Activated T-cell treated with anti-CD3 and anti-CD28 coated beads for 48 hours (primary cell): ENCODE measurements around the gene SCARF1.

Experiments used
- DNase-seq: peaks from one replicate; pipeline ENCODE4 v3.0.0-alpha.2; 2020; ENCODE audit warnings: low read depth

Gene SCARF1

DNA sequence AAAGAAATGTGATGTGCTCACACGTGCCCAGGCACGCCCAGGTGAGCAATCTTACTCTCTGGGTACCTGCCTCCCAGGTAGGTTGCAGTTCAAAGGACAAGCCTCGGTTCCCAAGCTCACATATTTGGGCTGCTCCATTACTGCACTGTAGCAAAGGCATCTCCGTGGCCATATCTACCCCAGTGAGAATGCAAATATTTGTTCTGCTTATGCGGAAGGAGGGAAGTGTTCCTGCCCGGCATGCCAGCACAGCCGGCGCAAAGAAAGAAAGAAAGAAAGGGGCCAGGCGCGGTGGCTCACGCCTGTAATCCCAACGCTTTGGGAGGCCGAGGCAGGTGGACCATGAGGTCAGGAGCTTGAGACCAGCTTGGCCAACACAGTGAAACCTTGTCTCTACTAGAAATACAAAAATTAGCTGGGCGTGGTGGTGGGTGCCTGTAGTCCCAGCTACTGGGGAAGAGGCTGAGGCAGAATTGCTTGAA, 47.6 kb downstream of the SCARF1 start:
- no peak for DNase-seq

DNA sequence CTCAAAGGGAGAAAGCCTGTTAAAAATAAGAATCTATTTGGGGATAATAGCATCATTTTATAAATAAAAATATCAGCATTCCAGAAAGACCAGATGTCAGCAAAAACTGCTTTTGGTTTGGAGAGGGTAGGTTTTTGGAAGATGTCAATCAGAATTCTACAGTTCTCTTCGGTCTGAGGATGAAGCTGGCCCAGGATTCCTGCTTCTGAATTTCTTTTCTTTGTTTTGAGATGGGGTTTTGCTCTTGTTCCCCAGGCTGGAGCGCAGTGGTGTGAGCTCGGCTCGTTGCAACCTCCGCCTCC, 52.0 kb downstream of the SCARF1 start:
- DNase-seq = no peak

DNA sequence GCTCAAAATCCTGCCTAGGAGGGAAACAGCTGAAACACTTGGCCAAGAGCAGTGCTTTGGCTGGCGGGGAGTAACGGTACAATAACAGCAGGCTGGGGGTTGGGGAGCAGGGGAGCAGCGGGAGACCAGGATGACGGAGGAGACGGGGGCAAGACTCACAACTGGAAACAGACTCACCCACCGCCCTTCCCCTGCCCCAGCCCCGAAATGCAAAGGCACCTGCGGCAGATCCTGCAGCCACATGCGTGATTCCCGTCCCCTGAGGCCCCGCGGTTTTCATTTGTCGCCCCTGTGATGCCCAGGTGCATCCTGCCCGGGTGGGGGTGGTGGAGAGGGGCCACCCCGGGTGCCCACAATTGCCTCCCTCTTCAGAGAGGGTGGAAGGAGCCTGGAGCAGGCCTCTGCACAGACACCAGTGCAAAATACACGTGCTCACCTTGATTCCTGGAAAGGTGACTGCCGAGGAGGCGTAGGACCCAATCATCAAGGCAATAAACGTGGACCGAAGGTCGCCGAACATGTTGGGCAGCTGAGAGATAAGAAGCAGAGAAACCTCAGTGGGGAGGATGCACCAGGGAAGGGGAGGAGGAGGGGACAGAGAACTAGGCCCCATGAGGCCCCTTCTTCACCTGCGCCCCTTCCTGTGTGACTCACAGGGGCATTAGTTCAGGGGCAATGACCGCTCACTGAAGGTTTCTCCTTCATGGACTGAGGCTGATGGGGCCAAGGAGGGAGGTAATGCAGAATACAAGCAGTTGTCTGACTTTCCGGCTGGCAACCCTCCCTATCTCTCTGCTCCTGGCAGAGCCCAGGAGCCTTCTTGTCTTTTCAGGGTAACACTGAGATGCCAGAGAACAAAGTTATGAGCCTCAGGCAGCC, 52.5 kb downstream of the SCARF1 start:
- DNase-seq = no peak

DNA sequence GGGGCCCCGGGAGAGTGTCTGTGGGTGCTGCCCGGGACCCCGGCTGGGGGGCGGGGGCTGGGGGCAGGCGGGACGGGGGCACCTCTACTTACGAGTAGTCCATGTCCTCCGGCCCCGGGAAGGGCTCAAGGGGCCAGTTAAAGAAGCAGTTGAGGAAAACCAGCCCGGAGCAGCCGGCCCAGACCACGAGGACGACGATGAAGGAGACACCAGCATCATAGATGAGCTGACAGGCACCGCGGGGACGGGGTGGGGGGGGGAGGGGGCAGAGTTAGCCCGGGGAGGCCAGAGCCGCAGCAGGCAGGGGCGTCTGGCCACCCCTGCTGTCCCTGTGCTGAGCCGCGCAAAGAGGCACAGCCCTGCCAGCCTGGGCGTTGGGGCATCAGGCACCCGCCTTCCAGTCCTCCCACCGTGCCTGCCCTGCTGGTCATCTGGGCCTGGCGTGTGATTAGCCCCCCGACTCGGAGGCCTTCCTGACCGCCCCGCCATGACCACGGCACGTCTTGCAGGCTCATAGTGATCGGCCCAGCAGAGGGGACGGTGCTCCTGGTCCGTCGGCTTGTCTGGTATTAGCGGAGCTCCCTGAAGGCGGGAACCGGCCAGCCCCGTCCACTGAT, 54.0 kb downstream of the SCARF1 start:
- DNase-seq = no peak

DNA sequence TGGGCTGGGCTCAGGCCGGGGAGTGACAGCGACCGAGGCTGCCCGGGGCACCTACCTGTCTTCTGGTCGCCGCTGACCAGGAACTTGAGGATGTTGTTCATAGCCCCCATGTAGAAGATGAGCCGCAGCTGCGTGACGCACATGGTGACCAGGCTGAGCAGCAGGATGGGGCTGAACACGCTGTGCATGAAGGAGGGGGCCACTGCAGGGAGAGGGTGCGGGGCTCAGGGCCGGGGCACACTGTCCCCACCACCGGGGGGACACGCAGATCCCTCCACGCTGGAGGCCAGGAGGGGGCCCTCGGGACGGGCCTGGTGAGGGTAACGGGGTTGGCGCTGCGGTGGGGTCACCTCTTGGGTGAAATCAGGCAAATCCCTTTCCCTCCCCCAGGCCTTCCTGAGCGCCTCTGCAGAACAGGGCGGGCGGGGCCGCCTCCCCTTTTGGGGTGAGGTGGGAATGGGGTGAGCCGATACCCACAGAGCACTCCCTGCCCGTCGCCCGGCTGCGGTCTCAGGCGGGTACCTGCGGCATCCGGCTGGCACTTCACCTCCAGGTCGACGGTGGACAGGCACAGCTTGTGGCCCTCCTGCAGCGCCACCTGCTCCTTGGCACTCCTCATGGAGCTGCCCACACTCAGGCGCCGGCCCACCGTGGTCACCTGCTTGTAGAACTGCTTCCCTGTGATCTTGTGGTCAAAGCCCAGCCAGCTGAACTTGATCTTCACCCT, 54.6 kb downstream of the SCARF1 start:
- DNase-seq = no peak

DNA sequence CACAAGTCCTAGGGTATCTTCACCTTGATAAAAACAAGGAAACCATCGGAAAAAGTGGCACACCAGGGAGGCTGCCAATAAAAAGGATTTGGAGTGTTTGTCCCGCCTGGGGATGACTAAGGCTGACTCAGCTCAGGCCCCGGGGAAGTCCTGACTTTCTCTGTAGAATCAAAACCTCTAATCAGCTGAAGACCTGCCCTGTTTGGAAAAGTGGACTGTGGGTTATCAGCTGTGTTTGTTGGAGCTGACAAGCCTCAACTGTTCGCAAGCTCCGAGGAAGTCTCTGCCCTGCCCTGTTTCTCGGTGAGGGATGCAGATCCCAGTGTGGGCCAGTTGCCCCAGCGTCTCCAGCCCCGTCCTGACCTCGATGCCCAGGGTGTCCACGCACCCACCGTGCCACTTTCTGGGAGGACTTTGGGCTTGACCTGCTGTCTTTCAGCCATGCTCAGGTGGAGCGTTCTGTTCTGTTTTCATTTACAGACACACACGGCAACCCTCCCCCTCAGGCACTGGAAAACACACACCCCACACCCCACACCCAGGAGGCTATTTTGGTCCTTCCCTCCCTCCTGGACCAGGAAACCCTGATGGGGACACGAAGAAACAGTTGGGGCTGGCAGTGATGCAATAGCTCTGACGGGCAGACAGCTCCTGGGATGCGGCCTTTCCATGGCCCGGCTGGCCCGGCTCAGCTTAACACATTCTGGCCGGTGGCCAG, 55.3 kb downstream of the SCARF1 start:
- DNase-seq = no peak

DNA sequence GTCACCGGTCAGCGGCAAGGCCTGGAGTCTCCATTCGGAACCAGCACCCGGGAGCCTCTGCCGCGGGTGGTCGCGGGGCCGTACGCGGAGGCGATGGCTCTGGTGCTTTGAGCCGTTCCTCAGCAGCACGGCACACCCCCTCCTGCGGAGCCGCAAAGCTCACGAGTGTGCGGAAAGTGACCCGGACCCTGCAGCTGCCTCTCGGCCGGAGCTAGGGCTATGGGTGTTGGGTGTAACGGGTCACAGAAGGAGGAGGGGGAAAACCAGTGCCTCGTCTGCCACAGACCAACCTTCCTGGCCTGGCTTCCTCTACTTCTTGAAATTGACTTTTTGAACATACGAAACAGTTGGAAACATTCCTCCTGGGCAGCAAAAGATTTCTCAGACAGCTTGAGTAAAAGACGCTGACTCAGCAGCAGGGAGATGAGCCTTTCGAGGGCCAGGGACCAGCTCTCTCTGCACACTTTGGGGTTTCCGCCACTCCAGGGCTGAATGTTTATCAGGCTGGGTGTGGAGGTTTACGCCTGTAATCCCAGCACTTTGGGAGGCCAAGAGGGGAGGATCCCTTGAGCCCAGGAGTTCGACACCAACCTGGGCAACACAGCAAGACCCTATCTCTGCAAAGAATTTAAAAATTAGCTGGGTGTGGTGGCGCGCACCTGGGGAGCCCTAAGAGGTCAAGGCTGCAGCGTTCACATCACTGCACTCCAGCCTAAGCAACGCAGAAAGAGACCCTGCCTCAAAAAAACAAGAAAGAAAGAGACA, 56.5 kb downstream of the SCARF1 start:
- no peak for DNase-seq

DNA sequence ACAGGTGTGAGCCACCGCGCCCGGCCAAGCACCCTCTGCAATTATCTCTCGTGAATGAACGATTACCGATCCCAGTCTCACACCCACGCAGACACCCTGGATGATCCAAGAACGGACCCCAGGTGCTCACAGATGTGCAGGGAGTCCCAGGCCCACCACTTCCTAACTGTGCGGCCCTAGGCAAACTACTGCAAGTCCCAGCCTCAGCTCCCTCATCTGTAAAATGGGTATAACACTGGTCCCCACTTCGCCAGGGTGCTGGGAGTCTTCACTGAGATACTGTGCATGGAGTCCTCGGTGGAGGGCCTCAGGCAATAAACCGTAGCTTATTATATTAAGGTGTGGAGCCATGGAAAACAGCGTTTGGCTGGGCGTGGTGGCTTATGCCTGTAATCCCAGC, 61.4 kb downstream of the SCARF1 start:
- no peak for DNase-seq
